Measurements from ENCODE around the gene ABHD12. TPM values are rescaled to one million over a fixed set of nuclear protein-coding genes. Genes with fewer than 3 reads are reported as not detected.

Gene ABHD12
- total and polyA plus RNA-seq, 10 of the 15 experiments (the other 5 are each of a cell fraction or from before 2014, with no cell fraction given) = 1.5 to 61.8 (median 26.7) TPM

DNA sequence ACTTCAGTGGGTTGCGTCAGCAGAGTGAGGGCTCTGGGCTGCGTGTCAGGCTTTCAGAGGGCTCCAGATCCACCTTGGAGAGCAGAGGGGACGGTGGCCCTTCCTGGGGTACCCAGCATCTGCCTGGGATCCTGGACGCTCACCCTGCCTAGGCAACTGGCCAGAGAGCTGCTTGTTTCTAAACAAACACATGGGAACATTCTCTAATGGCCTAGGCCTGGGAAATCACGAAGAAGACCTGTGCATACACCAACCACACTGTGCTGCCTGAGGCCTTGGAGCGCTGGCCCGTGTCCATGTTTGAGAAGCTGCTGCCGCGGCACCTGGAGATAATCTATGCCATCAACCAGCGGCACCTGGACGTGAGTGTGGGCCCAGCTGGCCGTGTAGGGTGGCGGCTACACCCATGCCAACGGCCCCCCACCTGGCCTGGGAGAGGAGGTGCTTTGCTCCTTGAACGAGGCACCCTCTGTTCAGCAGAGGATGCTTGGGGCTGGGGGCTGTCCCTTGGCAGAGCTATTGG is 110.5 kb downstream of the ABHD12 start:
- Histone ChIP-seq H3K36me3 (ENCODE audit: control insufficient read depth in 2 of 2, insufficient read depth in 2 of 2, low read length in 1 of 2) (peaks cover 7 to 41% of the 10 kb centered on the region in 2 experiments; a peak in 3 of 4 replicates), H3K27ac (ENCODE audit: control insufficient read depth, insufficient read depth) (no peak overlapping the region), H3K27me3 (replicated peaks in 1 of 2; ENCODE audit: control insufficient read depth in 2 of 2, insufficient read depth in 2 of 2, low read length in 1 of 2) (no peaks in the 10 kb centered on the region), H3K9ac (ENCODE audit: control insufficient read depth, insufficient read depth, low read length) (no peak overlapping the region), H2AFZ (ENCODE audit: control insufficient read depth, low read depth, low read length) (no peak overlapping the region), H3K4me1 (ENCODE audit: control insufficient read depth, insufficient read depth, low read length) (peaks cover 26% of the 10 kb centered on the region), H4K20me1 (ENCODE audit: control insufficient read depth, insufficient read depth) (no peaks in the 10 kb centered on the region), H3K9me3 (replicated peaks; ENCODE audit: control insufficient read depth, insufficient read depth, low read length) (no peaks in the 10 kb centered on the region), H3K4me3 (no peak overlapping the region), H3K4me2 (ENCODE audit: control insufficient read depth, insufficient read depth) (no peak overlapping the region), H3K79me2 (ENCODE audit: control insufficient read depth, insufficient read depth, low read length) (no peaks in the 10 kb centered on the region)
- FAIRE-seq (no peak), DNase-seq (ENCODE audit: low read depth, low spot score) (no peak), ATAC-seq (no peak)
- CTCF ChIA-PET = no interaction called here
- POLR2A ChIA-PET = no interaction called here
- TF ChIP-seq SP1 (IDR thresholded peaks at IDR 0.05; ENCODE audit: low read depth, low read length) (no peak), POLR2A (IDR thresholded peaks at IDR 0.05; ENCODE audit: low read depth, low read length) (peak; percentile 17; the same call in 1 of the 2 replicates)
- WGBS (ENCODE audit: insufficient coverage, insufficient replicate concordance, low lambda C conversion rate, missing lambda C conversion rate) = 97% methylated on average over 15 of the region's 15 CpGs
- no TSS peak for BruUV-seq (replicated peaks)
- in situ Hi-C loops (cut with MboI) = no loop called here
- intact Hi-C loops (cut with micrococcal nuclease; ENCODE audit: unreplicated experiment) = no loop called here
- RAD21 ChIA-PET (ENCODE audit: unreplicated experiment) = interaction anchor here (0.6 kb wide), 1 partner anchor 143 kb away, joined by 4 read pairs; no protein-coding TSS in a partner anchor
- SMC1A ChIA-PET (ENCODE audit: uncharacterized antibody, unreplicated experiment) = no interaction called here

DNA sequence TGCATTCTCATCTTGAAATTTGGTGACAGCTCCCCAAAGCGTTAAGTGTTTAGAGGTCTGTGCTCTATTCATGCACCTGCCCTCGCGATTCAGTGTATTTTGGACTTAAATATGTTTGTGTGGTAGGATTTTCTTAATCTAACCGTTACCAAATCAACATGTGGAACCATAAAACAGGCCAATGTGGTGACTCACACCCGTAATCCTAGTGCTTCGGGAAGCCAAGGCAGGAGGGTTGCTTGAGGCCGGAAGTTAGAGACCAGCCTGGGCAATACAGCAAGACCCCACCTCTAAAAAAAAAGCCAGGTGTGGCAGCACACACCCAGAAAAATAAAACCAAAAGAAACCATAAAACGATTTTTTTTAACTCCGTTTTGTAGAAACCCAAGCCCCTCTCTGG is 111.2 kb downstream of the ABHD12 start:
- CTCF ChIA-PET = no interaction called here
- POLR2A ChIA-PET = no interaction called here
- in situ Hi-C loops (cut with MboI) = no loop called here
- Histone ChIP-seq H3K27me3 (replicated peaks in 1 of 2; ENCODE audit: control insufficient read depth in 2 of 2, insufficient read depth in 2 of 2, low read length in 1 of 2) (no peaks in the 10 kb centered on the region), H3K4me3 (no peak overlapping the region), H3K9ac (ENCODE audit: control insufficient read depth, insufficient read depth, low read length) (no peak overlapping the region), H3K4me1 (ENCODE audit: control insufficient read depth, insufficient read depth, low read length) (peaks cover 26% of the 10 kb centered on the region), H3K36me3 (ENCODE audit: control insufficient read depth in 2 of 2, insufficient read depth in 2 of 2, low read length in 1 of 2) (peaks cover 7 to 47% of the 10 kb centered on the region in 2 experiments; a peak in 3 of 4 replicates), H3K27ac (ENCODE audit: control insufficient read depth, insufficient read depth) (no peak overlapping the region), H3K9me3 (replicated peaks; ENCODE audit: control insufficient read depth, insufficient read depth, low read length) (no peaks in the 10 kb centered on the region), H3K79me2 (ENCODE audit: control insufficient read depth, insufficient read depth, low read length) (no peaks in the 10 kb centered on the region), H2AFZ (ENCODE audit: control insufficient read depth, low read depth, low read length) (no peak overlapping the region), H4K20me1 (ENCODE audit: control insufficient read depth, insufficient read depth) (no peaks in the 10 kb centered on the region), H3K4me2 (ENCODE audit: control insufficient read depth, insufficient read depth) (no peak overlapping the region)
- 97% methylated on average over 9 of the region's 9 CpGs for WGBS (ENCODE audit: insufficient coverage, insufficient replicate concordance, low lambda C conversion rate, missing lambda C conversion rate)
- intact Hi-C loops (cut with micrococcal nuclease; ENCODE audit: unreplicated experiment) = no loop called here
- ATAC-seq (no peak), FAIRE-seq (no peak), DNase-seq (ENCODE audit: low read depth, low spot score) (no peak)
- SMC1A ChIA-PET (ENCODE audit: uncharacterized antibody, unreplicated experiment) = no interaction called here
- BruUV-seq (replicated peaks) = no TSS peak
- RAD21 ChIA-PET (ENCODE audit: unreplicated experiment) = no interaction called here
- TF ChIP-seq PML (IDR thresholded peaks at IDR 0.05; ENCODE audit: low read length) (no peak), GATAD2B (conservative IDR thresholded peaks at IDR 0.05; ENCODE audit: low read depth) (no peak), POLR2A (IDR thresholded peaks at IDR 0.05; ENCODE audit: low read depth, low read length) (no peak), SUPT20H (IDR thresholded peaks at IDR 0.05; ENCODE audit: borderline replicate concordance, control insufficient read depth, low read depth, low read length) (no peak), BHLHE40 (IDR thresholded peaks at IDR 0.05; ENCODE audit: borderline replicate concordance in 1 of 2, low read depth in 2 of 2, low read length in 1 of 2) (no peak), ZNF217 (IDR thresholded peaks at IDR 0.05) (no peak), PAX8 (IDR thresholded peaks at IDR 0.05) (no peak), ZNF622 (IDR thresholded peaks at IDR 0.05) (no peak), IKZF1 (conservative IDR thresholded peaks at IDR 0.05) (no peak)
- TF ChIP-seq, protein P1, sequence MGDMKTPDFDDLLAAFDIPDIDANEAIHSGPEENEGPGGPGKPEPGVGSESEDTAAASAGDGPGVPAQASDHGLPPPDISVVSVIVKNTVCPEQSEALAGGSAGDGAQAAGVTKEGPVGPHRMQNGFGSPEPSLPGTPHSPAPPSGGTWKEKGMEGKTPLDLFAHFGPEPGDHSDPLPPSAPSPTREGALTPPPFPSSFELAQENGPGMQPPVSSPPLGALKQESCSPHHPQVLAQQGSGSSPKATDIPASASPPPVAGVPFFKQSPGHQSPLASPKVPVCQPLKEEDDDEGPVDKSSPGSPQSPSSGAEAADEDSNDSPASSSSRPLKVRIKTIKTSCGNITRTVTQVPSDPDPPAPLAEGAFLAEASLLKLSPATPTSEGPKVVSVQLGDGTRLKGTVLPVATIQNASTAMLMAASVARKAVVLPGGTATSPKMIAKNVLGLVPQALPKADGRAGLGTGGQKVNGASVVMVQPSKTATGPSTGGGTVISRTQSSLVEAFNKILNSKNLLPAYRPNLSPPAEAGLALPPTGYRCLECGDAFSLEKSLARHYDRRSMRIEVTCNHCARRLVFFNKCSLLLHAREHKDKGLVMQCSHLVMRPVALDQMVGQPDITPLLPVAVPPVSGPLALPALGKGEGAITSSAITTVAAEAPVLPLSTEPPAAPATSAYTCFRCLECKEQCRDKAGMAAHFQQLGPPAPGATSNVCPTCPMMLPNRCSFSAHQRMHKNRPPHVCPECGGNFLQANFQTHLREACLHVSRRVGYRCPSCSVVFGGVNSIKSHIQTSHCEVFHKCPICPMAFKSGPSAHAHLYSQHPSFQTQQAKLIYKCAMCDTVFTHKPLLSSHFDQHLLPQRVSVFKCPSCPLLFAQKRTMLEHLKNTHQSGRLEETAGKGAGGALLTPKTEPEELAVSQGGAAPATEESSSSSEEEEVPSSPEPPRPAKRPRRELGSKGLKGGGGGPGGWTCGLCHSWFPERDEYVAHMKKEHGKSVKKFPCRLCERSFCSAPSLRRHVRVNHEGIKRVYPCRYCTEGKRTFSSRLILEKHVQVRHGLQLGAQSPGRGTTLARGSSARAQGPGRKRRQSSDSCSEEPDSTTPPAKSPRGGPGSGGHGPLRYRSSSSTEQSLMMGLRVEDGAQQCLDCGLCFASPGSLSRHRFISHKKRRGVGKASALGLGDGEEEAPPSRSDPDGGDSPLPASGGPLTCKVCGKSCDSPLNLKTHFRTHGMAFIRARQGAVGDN (IDR thresholded peaks at IDR 0.05) = no peak
- TF ChIP-seq, protein P2, sequence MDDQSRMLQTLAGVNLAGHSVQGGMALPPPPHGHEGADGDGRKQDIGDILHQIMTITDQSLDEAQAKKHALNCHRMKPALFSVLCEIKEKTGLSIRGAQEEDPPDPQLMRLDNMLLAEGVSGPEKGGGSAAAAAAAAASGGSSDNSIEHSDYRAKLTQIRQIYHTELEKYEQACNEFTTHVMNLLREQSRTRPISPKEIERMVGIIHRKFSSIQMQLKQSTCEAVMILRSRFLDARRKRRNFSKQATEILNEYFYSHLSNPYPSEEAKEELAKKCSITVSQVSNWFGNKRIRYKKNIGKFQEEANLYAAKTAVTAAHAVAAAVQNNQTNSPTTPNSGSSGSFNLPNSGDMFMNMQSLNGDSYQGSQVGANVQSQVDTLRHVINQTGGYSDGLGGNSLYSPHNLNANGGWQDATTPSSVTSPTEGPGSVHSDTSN (IDR thresholded peaks at IDR 0.05; ENCODE audit: insufficient replicate concordance, low read depth, low read length) = no peak
